GM21717 (cell line): ENCODE data around the gene STK17A.
A peak's percentile ranks its signal among the peaks of the same experiment; 100 is the strongest.

Experiments
- ATAC-seq: cut with Tn5 transposase; IDR thresholded peaks from one replicate; pipeline ENCODE4 v1.9.1; 2021; ENCODE audit warnings: mild to moderate bottlenecking, moderate library complexity; ENCODE audit not compliant: unreplicated experiment

Gene STK17A

DNA sequence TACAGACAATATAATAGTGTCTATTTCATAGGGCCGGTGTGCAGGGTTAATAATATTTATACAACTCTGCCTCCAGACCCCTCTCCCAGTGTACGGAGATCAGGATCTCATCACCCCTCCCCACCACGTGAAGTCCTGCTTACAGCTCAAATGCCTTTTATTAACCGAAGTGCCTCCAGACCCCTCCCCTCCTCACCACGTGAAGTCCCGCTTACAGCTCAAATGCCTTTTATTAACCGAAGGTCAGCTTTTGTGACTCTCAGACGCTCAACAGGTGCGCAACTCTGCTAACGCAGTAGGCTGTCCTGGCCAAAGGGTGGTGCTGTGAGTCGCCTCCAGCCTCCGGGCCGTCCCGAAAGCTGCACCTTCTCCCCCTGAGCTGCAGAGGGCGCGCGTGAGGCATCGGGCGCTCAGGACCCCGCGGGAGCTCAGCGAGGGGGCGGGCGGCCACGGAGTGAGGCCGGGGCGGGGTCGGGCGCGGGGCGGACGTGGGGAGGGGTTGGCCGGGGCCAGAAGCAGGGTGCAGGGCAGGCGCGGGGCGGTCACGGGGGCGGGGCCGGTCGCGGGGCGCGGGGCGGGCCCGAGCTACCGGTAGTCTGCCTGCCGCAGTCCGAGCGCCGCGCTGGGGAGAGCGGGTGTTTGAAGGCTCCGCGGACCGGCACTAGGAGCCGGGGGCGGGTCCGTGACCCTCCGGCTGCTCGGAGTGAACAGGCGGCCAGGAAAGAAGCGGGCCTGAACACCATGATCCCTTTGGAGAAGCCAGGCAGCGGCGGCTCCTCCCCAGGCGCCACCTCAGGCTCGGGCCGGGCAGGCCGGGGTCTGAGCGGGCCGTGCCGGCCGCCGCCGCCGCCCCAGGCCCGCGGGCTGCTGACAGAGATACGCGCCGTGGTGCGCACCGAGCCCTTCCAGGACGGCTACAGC, at the start of gene STK17A:
Gene STK17A, plus strand, starts transcription at position 606 of the 921 bp plus-strand sequence. Its CDS starts 136 bp downstream, at position 742.
- ATAC-seq: peak; percentile 69

DNA sequence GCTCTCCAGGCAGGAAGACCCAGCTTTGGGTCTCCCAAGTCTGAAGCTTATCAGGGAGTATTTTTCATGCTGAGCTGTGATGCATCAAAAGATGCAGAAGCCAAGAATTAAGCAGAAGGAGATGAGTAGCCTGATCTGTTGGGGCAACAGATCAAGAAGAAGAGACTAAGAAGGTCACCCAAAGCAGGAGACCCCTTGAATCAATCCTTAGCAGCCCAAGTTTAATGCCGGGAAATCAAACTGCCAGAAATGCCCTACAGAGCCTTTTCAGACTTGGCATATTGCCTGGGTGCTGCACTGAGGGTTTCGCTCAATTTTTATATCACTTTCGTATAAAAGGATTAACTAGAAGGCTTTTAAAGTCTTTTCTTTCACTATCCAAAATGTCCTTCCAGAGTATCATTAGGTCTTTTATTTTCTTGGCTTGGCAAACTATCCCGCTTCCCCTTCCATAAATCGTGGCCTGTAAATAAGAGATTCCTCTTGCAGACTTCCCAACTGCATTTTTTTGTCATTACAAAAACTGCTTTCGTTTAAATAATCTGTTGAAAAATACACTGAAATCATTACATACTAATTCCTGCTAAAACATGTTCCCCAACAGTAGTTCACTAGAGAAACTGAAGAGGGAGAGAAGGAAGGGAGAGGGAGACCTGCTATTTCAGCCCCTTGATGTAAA, 49.0 kb upstream of the STK17A start:
- ATAC-seq: no peak

GRCh38 chr7:43535031-43535451, 47.9 kb upstream of the STK17A start:
- no peak for ATAC-seq

- no peak for ATAC-seq
Observed at GRCh38 chr7:43535810-43536585, 46.9 kb upstream of the STK17A start.

- ATAC-seq: no peak
Observed at GRCh38 chr7:43536773-43537172, 46.1 kb upstream of the STK17A start.

- no peak for ATAC-seq
Observed at GRCh38 chr7:43537765-43538403, 45.0 kb upstream of the STK17A start.

GRCh38 chr7:43538404-43538771, 44.5 kb upstream of the STK17A start:
- ATAC-seq: no peak

GRCh38 chr7:43540471-43540870, 42.4 kb upstream of the STK17A start:
- no peak for ATAC-seq

DNA sequence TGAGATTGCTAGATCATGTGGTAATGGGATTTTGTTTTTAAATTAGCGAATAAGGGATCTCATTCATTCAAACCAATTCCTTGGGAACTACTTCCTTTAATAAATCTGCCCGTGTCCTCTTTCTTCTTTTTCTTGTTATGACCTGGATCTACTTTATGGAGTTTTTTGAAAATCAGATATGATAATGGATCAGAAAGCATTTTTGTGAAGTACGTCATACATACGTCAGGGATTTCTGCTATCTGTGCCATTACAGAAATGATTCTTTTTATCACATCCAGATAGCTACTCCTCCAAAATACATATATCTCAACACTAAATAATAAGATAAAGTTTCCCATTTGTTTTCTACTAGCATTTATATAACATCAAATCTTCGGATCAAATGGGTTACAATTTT, 40.2 kb upstream of the STK17A start:
- no peak for ATAC-seq

GRCh38 chr7:43546231-43546630, 36.7 kb upstream of the STK17A start:
- no peak for ATAC-seq

- no peak for ATAC-seq
Observed at GRCh38 chr7:43550427-43550826, 32.5 kb upstream of the STK17A start.

- ATAC-seq: no peak
Observed at GRCh38 chr7:43552122-43552521, 30.8 kb upstream of the STK17A start.

DNA sequence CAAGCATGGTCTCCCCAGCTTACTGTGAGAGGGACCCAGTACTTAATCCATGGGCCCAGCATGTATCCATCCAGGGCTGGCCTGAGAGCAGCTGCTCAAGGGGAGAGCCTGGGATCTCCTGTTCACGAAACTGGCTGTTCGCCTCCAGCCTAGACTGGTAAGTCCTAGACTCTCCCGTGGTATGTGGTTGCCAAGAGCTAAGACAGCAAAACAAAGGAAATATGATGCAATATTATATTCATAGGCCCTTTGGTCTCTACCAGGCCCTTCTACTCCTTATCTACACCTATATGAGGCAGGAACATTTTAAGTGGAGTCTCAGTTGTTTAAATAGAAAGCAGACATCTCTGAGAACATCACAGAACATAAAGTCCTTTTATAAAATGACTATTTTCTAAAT, 28.9 kb upstream of the STK17A start:
- ATAC-seq: no peak

DNA sequence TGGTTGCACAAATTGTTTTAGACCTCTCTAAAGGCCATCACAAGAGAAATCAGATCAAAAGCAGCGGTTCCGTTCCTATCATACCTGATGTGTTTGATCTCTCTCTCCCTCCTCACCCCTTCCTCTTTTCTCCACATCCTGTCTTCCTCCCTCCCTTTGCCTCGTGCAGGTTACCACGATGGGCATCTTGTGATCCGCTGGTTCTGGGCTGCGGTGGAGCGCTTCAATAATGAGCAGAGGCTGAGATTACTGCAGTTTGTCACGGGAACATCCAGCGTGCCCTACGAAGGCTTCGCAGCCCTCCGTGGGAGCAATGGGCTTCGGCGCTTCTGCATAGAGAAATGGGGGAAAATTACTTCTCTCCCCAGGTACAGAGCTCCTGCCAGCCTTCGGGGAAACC, 28.5 kb upstream of the STK17A start:
- no peak for ATAC-seq

DNA sequence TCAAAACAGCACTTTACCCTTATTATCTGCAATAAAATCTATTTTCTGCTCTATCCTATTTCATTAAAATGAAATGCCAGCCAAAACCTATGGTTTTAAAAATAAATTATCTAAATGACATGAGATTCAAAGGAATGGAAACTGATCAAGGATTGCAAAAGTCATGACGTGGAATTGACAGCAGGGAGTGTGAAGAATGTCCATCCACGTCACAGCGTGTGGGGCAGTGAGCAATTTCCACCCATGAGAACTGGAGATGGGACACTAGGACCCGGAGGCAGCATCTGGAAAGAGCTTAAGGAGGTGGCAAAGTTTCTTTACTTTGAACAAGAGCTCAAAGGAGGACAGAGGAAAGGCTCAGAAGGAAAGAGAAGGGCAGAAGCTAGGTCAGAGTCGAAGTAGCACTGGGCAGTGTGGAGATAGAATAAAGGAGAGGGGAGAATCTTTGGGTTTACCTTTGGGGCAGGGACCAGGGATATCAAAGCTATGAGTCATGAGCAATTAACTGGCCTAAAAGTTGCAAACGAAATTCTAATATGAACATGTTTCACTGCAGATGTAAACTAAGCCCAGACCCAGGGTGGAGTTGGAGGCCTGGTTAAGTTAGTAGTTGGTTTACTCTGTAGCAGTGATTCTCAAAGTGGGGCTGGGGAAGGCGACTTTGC, 24.9 kb upstream of the STK17A start:
- no peak for ATAC-seq

DNA sequence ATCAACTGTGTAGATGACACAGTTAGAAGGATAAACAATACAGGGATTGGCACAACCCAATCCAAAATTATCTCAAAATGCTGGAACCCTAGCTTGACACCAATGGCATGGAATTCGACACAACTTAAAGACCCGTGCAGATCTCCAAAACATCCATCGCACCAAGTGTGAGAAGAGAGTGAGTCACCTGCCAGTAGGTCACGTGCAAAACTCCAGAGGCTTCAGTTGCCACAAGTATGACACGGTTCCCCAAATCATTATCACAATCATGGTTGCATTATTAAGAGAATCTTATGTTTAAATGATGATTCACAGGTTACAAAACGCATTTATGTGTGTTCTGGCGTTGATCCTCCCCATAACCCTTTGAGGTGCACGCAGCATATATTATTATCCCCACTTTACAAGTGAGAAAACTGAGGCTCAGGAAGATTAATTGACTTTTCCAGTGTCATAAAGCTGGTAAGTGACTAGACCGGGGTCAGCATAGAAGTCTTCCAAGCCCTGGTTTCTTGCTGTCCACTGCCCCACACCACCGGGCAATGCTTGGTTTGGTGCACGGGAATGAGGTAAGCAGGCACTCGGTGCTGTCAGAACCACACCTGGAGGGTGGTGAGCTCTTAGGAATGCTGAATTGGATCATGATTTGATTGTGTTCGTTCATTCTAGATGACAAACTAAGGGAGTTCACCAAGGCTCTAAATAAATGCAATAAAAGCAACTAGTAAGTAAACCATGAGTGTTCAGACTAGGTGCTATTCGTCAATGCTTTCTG, 23.6 kb upstream of the STK17A start:
- ATAC-seq: no peak

- ATAC-seq: no peak
Observed at GRCh38 chr7:43559946-43560335, 23.0 kb upstream of the STK17A start.

DNA sequence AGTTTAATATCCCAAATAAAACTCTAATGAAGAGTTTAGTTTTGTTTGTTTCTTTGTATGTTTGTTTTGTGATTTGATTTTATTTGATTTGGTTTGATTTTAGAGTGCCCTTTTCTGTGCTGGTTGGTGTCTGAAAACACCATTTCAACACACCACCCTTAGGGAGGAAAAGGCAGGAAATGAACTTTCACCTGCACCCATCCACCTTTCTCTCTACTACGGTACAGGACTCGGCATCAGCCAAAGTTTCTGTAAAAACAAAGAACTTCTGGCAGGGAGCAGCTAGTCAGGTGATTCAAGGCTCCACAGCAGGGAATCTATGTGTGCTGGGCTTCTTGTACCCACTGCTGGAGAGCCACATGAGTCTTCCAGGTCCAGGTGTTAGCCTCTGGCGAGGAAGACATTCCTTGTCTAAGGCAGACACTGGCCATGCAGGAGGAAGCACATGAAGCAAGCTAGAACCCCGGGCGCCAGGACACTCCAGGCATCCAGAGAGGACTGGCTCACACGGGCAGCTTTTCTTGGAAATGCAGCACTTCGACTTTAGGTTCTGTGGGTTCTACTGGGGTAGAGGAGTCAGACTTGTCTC, 22.1 kb upstream of the STK17A start:
- ATAC-seq: no peak

GRCh38 chr7:43562383-43562782, 20.5 kb upstream of the STK17A start:
- ATAC-seq: no peak
